Measurements from ENCODE around the gene VDR.

- no peak for TF ChIP-seq POLR2A (IDR thresholded peaks at IDR 0.05; ENCODE audit: low read depth, low read length)
- no peak for TF ChIP-seq TAF1 (IDR thresholded peaks at IDR 0.05; ENCODE audit: low read depth, low read length)
- no peak for TF ChIP-seq PAX5 (IDR thresholded peaks at IDR 0.05; ENCODE audit: insufficient read depth, low read length, severe bottlenecking)
- TF ChIP-seq POLR2AphosphoS5 (IDR thresholded peaks at IDR 0.05; ENCODE audit: low read depth, low read length), result no peak
- no peak for TF ChIP-seq SPI1 (IDR thresholded peaks at IDR 0.05; ENCODE audit: low read depth, low read length)
These were observed 69.6 kb downstream of the VDR start for GRCh38 chr12:47835006-47835830.
